Mucosa of stomach (tissue), 1 donor: ENCODE data around the gene TRIM51G.
"Not testable (repeated sequence)": the region's sequence is repeated elsewhere in the genome, so short reads cannot be mapped to it uniquely, and the experiment has no call there.

Experiments
- H3K27me3 ChIP-seq: one replicate; pipeline ENCODE4 v1.7.0; 2013; ENCODE audit warnings: mild to moderate bottlenecking, low read length; ENCODE audit not compliant: control insufficient read depth, insufficient read depth
- H3K36me3 ChIP-seq: one replicate; pipeline ENCODE4 v1.7.0; 2013; ENCODE audit warnings: low read length; ENCODE audit not compliant: control insufficient read depth, insufficient read depth
- H3K4me1 ChIP-seq: one replicate; pipeline ENCODE4 v1.7.0; 2013; ENCODE audit warnings: mild to moderate bottlenecking, low read length; ENCODE audit not compliant: control insufficient read depth, insufficient read depth
- H3K4me3 ChIP-seq: one replicate; pipeline ENCODE4 v1.7.0; 2013; ENCODE audit warnings: low read length
- H3K9ac ChIP-seq: one replicate; pipeline ENCODE4 v1.7.0; 2013; ENCODE audit warnings: mild to moderate bottlenecking, low read length, moderate library complexity
- H3K9me3 ChIP-seq: one replicate; pipeline ENCODE4 v1.7.0; 2013; ENCODE audit warnings: mild to moderate bottlenecking, low read length, moderate library complexity; ENCODE audit not compliant: control insufficient read depth
- donor health status: Pancreatic carcinoma.

The TRIM51G gene, protein sequence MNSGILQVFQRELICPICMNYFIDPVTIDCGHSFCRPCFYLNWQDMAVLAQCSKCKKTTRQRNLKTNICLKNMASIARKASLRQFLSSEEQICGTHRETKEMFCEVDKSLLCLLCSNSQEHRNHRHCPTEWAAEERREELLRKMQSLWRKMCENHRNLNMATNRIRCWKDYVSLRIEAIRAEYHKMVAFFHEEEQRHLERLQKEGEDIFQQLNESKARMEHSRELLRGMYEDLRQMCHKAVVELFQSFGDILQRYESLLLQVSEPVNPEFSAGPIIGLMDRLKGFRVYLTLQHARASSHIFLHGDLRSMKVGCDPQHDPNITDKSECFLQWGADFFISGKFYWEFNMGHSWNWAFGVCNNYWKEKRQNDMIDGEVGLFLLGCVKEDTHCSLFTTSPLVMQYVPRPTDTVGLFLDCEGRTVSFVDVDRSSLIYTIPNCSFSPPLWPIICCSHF

DNA sequence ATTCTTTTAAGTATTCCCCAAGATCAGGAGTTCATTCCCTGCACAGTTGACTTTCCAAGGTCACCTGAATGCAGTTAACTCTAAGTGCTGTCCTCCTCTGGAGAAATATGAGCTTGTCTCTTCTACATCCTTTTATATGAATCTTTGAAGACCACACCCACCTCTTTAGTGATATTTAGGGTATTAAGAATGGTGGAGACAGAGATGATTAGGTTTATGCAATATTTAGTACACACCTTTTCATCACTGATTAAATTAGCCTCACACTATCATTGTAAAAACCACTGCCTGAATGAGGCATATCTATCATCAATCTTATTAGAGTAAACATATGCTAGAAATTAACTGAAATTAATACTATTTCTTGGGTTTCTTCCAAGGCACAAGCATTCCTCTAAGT lies at the start of gene TRIM51G:
TRIM51G (minus strand) TSS at position 101 of the 400 bp plus-strand sequence. CDS start 2,190 bp downstream, outside the sequence.
- H3K9ac ChIP-seq, H3K36me3 ChIP-seq, H3K27me3 ChIP-seq, H3K4me1 ChIP-seq, H3K4me3 ChIP-seq, H3K9me3 ChIP-seq: not testable (repeated sequence)

DNA sequence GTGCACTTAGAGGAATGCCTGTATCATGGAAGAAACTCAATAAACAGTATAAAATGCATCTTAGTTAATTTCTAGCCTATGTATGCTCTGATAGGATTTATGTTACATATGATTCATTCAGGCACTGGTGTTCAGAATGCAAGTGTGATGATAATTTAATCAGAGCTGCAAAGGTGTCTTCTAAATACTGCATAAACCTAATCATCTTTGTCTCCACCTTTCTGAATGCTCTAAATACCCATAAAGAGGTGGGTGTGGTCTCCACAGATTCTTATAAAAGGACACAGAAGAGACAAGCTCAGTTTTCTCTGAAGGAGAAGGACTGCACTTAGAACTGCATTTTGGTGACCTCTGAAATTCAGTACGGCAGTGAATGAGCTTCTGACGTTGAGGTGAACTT lies 44.8 kb upstream of the TRIM51G start, which contains the start of gene TRIM49B:
TRIM49B (plus strand) TSS at position 301 of the 400 bp plus-strand sequence. CDS start 2,777 bp downstream, outside the sequence.
- H3K4me3 ChIP-seq, H3K27me3 ChIP-seq, H3K4me1 ChIP-seq, H3K36me3 ChIP-seq, H3K9ac ChIP-seq, H3K9me3 ChIP-seq: not testable (repeated sequence)

DNA sequence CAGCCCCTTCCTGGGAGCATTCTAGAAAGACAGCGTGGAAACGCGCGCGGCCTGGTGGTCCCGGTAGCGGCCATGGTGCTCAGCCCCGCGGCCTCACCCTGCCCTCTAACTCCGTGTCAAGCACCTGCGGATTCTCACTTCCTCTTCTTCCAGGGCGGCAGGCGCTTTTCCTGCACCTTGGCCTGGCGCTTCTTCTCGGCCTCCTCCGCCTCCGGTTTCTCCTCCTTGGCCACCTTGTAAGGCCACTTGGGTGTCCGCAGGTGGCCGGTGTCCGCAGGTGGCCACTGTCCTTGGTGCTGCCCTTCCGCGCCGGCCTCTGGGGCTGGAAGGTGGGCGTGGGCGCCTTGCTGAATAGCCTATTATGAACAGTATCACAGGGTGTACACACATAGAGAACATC lies 15.1 kb downstream of the TRIM51G start:
- not testable (repeated sequence) for H3K9me3 ChIP-seq, H3K4me3 ChIP-seq, H3K4me1 ChIP-seq, H3K9ac ChIP-seq, H3K36me3 ChIP-seq, H3K27me3 ChIP-seq

DNA sequence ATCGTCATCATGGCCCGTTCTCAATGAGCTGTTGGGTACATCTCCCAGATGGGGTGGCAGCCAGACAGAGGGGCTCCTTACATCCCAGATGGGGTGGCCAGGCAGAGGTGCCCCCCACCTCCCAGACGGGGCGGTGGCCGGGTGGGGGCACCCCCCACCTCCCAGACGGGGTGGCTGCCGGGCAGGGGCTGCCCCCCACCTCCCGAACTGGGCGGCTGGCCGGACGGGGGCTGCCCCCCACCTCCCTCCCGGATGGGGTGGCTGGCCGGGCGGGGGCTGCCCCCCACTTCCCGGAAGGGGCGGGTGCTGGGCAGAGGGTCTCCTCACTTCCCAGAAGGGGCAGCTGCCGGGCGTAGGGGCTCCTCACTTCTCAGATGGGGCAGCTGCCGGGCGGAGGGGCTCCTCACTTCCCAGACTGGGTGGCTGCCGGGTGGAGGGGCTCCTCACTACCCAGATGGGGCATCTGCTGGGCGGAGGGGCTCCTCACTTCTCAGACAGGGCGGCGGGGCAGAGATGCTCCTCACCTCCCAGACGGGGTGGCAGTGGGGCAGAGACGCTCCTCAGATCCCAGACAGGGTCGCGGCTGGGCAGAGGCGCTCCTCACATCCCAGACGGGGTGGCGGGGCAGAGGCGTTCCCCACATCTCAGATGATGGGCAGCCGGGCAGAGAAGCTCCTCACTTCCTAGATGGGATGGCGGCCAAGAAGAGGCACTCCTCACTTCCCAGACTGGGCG lies 28.2 kb downstream of the TRIM51G start:
- H3K9me3 ChIP-seq, H3K4me1 ChIP-seq, H3K9ac ChIP-seq, H3K36me3 ChIP-seq, H3K4me3 ChIP-seq, H3K27me3 ChIP-seq: not testable (repeated sequence)

DNA sequence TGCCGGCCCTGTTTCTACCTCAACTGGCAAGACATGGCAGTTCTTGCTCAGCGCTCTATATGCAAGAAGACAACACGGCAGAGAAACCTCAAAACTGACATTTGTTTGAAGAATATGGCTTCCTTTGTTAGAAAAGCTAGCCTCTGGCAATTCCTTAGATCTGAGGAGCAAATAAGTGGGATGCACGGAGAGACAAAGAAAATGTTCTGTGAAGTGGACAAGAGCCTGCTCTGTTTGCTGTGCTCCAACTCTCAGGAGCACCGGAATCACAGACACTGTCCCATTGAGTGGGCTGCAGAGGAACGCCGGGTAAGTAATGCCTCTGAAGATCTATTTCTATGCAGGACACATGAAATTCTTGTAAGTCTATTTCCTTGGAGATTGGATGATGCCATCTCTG lies 37.9 kb downstream of the TRIM51G start:
- not testable (repeated sequence) for H3K4me1 ChIP-seq, H3K36me3 ChIP-seq, H3K9ac ChIP-seq, H3K9me3 ChIP-seq, H3K4me3 ChIP-seq, H3K27me3 ChIP-seq
